ENCODE results near the gene ALDH9A1.

ALDH9A1 gene

GRCh38 chr1:165623624-165624023 is 74.7 kb downstream of the ALDH9A1 start:
- no peak for DNase-seq (ENCODE audit: low spot score)

GRCh38 chr1:165619647-165620151 is 78.7 kb downstream of the ALDH9A1 start:
- no peak for DNase-seq (ENCODE audit: low spot score)

GRCh38 chr1:165616987-165617546 is 81.3 kb downstream of the ALDH9A1 start:
- no peak for DNase-seq (ENCODE audit: low spot score)

GRCh38 chr1:165616054-165616612 is 82.2 kb downstream of the ALDH9A1 start:
- DNase-seq (ENCODE audit: low spot score), result no peak
